GM13976 (cell line): ENCODE data around the gene NOL12.

Experiments used
- DNase-seq: peaks from one replicate; pipeline ENCODE4 v3.0.0; 2012; ENCODE audit warnings: low spot score
- CTCF ChIP-seq: IDR thresholded peaks from 2 replicates; pipeline ENCODE4 v1.5.1; 2012; ENCODE audit warnings: borderline replicate concordance, mild to moderate bottlenecking; ENCODE audit not compliant: insufficient read depth; ENCODE audit errors: extremely low read depth, missing control alignments, control extremely low read depth
- in situ Hi-C: fragments of 300-500 bp; cut with MboI; formaldehyde crosslinking; loops from one replicate; pipeline ENCODE4 v1.12.0; 2022; ENCODE audit warnings: low sequenced_read_pairs, mixed read lengths, inconsistent platforms; ENCODE audit not compliant: unreplicated experiment

Gene NOL12

GRCh38 chr22:37675930-37676735, 10.0 kb upstream of the NOL12 start:
- in situ Hi-C loops, result no loop called here
- DNase-seq, result no peak
- TF ChIP-seq CTCF, result no peak

GRCh38 chr22:37676736-37677492, 9.2 kb upstream of the NOL12 start:
- no peak for TF ChIP-seq CTCF
- peak; percentile 91 for DNase-seq
- in situ Hi-C loops, result no loop called here

DNA sequence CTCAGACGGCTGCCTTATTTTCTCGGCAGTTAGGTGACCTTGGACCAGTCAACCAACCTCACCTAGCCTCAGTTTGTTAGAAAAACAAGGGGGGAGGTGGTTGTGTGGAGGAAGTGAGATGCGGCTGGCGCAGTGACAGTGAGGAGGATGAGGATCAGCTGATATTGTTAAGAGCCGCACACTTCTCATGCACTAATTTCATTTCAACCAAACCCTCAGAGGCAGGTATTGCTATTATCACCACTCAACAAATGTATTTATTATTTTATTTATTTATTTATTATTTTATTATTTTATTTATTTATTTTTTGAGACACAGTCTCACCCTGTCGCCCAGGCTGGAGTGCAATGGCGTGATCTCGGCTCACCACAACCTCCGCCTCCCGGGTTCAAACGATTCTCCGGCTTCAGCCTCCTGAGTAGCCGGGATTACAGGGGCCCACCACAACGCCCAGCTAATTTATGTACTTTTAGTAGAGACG, 8.6 kb upstream of the NOL12 start:
- no peak for DNase-seq
- TF ChIP-seq CTCF, result no peak
- in situ Hi-C loops, result no loop called here

DNA sequence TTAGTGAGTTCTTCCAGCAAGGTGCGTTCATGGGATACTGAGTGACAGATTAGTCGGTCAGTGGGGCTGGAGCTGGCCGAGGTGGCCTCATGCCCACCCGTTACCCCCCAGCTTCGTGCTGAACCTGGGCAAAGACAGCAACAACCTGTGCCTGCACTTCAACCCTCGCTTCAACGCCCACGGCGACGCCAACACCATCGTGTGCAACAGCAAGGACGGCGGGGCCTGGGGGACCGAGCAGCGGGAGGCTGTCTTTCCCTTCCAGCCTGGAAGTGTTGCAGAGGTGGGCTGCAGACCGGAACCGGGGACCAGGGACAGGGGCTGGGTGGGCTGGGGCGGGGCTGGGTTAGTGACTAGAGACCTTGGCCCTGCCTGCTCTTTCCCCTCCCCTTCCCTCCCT, 7.8 kb upstream of the NOL12 start:
- in situ Hi-C loops, result no loop called here
- no peak for TF ChIP-seq CTCF
- DNase-seq, result no peak

DNA sequence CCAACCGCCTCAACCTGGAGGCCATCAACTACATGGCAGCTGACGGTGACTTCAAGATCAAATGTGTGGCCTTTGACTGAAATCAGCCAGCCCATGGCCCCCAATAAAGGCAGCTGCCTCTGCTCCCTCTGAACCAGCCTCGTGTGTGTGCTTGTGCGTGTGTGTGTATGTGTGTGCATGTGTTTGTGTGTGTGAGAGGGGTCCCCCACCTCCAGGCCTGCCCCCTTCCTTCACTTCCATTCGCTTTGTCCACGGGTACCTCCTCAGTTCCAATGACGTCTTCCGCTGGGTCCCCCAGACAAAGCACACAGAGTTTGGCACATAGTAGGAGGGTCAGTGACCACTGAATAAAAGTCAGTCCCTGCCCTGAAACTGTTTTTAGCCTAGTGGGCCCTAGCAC, 6.5 kb upstream of the NOL12 start:
- in situ Hi-C loops, result no loop called here
- DNase-seq, result no peak
- TF ChIP-seq CTCF, result no peak

- in situ Hi-C loops, result no loop called here
- DNase-seq, result no peak
- no peak for TF ChIP-seq CTCF
These were observed 5.8 kb upstream of the NOL12 start for GRCh38 chr22:37680191-37680851.
